Vagina (tissue), 2 donors: ENCODE results near the gene SLC5A11.

Experiments
- POLR2A ChIP-seq, 2 donors: fragments of 450-650 bp; IDR thresholded peaks; one replicate each; pipeline ENCODE4 v1.6.1; 2017; ENCODE audit warnings: antibody characterized with exemption in 2 of 2, mild to moderate bottlenecking in 2 of 2, moderate library complexity in 2 of 2
- POLR2AphosphoS5 ChIP-seq, 2 donors: sonication (generic); formaldehyde crosslinking; IDR thresholded peaks; one replicate each; pipeline ENCODE4 v1.9.0; 2017; ENCODE audit warnings: antibody characterized with exemption in 2 of 2, mild to moderate bottlenecking in 2 of 2, low read depth in 1 of 2; ENCODE audit not compliant: insufficient read depth in 1 of 2
- TF ChIP-seq, protein P1 (sequence below), 3 experiments: fragments of 450-650 bp in 2 of 3; fragments of 200-600 bp in 1 of 3; sonication (generic) in 1 of 3; IDR thresholded peaks; one replicate each; pipeline ENCODE4 v1.5.1; 2017 to 2019; ENCODE audit warnings: antibody characterized with exemption in 3 of 3, mild to moderate bottlenecking in 2 of 3, moderate library complexity in 2 of 3

DNA sequence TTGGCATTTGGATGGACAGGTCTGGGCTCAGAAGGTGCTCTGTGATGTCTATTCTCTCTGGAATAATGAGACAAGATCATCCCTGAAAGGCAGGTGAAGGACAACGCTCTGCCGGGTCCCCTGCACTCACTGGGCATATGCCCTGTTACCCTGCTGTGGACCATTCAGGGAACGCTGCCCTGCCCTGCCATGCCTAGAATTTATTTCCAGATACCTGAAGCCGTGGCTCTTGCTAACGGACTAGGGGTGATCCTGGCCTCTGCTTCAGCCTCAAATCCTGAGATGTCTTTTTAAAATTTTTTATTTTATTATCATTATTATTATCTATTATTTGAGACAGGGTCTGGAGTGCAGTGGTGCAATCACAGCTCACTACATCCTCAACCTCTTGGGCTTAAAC, 3.9 kb downstream of the SLC5A11 start:
- TF ChIP-seq, protein P1, sequence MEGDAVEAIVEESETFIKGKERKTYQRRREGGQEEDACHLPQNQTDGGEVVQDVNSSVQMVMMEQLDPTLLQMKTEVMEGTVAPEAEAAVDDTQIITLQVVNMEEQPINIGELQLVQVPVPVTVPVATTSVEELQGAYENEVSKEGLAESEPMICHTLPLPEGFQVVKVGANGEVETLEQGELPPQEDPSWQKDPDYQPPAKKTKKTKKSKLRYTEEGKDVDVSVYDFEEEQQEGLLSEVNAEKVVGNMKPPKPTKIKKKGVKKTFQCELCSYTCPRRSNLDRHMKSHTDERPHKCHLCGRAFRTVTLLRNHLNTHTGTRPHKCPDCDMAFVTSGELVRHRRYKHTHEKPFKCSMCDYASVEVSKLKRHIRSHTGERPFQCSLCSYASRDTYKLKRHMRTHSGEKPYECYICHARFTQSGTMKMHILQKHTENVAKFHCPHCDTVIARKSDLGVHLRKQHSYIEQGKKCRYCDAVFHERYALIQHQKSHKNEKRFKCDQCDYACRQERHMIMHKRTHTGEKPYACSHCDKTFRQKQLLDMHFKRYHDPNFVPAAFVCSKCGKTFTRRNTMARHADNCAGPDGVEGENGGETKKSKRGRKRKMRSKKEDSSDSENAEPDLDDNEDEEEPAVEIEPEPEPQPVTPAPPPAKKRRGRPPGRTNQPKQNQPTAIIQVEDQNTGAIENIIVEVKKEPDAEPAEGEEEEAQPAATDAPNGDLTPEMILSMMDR (IDR thresholded peaks at IDR 0.05), result no peak
- no peak for TF ChIP-seq POLR2A (IDR thresholded peaks at IDR 0.05)
- no peak for TF ChIP-seq POLR2AphosphoS5 (IDR thresholded peaks at IDR 0.05; ENCODE audit: insufficient read depth in 1 of 2, low read depth in 1 of 2)
